ENCODE results near the gene FLAD1.

The FLAD1 gene

GRCh38 chr1:154993572-154994268 is 10.6 kb downstream of the FLAD1 start, which contains the start of gene LENEP:
Gene LENEP, plus strand, starts transcription at chr1:154993586. Its CDS starts 22 bp downstream, at chr1:154993608.
- CTCF ChIA-PET, result interaction anchor here (0.6 to 8.9 kb wide), 12 partner anchors 10 to 92 kb away, joined by 3 to 55 read pairs (median 4); partner anchors contain the start of genes FLAD1 and PYGO2

DNA sequence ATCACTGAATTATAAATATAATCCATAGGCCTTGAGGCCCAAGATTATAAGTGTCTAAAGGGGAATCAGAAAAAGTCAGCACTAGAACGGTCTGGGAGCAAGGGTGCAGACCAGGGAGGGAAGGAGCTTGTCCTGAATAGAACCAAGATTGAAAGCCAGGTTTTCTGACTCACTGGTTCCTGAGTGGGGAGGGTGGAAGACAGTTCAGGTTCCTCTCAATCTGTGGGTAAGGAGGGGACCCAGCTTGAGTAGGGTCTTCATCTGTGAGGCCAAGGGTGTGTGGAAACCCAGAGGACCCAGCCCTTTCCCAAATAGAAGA is 11.1 kb downstream of the FLAD1 start:
- TF ChIP-seq ZNF600 (tag by site-specific recombination; IDR thresholded peaks at IDR 0.05) (peak; percentile 49; the same call in 1 of the 2 replicates), HOXA7 (CRISPR knock-in tag; IDR thresholded peaks at IDR 0.05; ENCODE audit: borderline replicate concordance) (no peak)
- TF ChIP-seq, protein P1, sequence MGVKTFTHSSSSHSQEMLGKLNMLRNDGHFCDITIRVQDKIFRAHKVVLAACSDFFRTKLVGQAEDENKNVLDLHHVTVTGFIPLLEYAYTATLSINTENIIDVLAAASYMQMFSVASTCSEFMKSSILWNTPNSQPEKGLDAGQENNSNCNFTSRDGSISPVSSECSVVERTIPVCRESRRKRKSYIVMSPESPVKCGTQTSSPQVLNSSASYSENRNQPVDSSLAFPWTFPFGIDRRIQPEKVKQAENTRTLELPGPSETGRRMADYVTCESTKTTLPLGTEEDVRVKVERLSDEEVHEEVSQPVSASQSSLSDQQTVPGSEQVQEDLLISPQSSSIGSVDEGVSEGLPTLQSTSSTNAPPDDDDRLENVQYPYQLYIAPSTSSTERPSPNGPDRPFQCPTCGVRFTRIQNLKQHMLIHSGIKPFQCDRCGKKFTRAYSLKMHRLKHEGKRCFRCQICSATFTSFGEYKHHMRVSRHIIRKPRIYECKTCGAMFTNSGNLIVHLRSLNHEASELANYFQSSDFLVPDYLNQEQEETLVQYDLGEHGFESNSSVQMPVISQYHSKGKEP (tag by site-specific recombination; IDR thresholded peaks at IDR 0.05), result no peak
- peaks cover 0 to 23% of the 10 kb centered on the region in 2 experiments; a peak in 2 of 3 replicates for H3K36me3 ChIP-seq (ENCODE audit: control insufficient read depth in 2 of 2, insufficient read depth in 1 of 2, low read length in 2 of 2)
- ChIA-PET POLR2A (interaction anchor here (0.8 to 3.3 kb wide), 11 partner anchors 11 to 338 kb away, joined by 3 to 28 read pairs (median 4); partner anchors contain the start of genes FLAD1, PBXIP1 and PYGO2), CTCF (interaction anchor here (0.6 to 8.9 kb wide), 11 partner anchors 11 to 91 kb away, joined by 3 to 55 read pairs (median 4); partner anchors contain the start of genes FLAD1 and PYGO2)
- H3K9me3 ChIP-seq (ENCODE audit: control insufficient read depth, insufficient read depth, low read depth, low read length), result no peaks in the 10 kb centered on the region
- no peaks in the 10 kb centered on the region for H3K4me1 ChIP-seq (ENCODE audit: control insufficient read depth, insufficient read depth, low read length)
- H3K27ac ChIP-seq (ENCODE audit: extremely low read depth, low read depth, low read length), result no peak overlapping the region
- H3K4me3 ChIP-seq (ENCODE audit: low read depth, low read length), result no peak overlapping the region

More at GRCh38 chr1:154993572-154994268, 10.6 kb downstream of the FLAD1 start, which contains the start of gene LENEP:
- POLR2A ChIA-PET, result interaction anchor here (0.8 to 3.3 kb wide), 13 partner anchors 10 to 338 kb away, joined by 3 to 28 read pairs (median 4); partner anchors contain the start of genes CKS1B, FLAD1, PBXIP1 and PYGO2
- TF ChIP-seq ZNF792 (tag by site-specific recombination; IDR thresholded peaks at IDR 0.05) (no peak), ZFHX2 (tag by site-specific recombination; conservative IDR thresholded peaks at IDR 0.05) (peak; percentile 43), ZNF239 (tag by site-specific recombination; IDR thresholded peaks at IDR 0.05) (no peak), ZSCAN18 (tag by site-specific recombination; IDR thresholded peaks at IDR 0.05) (no peak), EGR2 (tag by site-specific recombination; IDR thresholded peaks at IDR 0.05; ENCODE audit: low read depth) (0 out of 2 replicates have a peak, but pooled peaks have one; percentile 25)
- TF ChIP-seq, protein P2, sequence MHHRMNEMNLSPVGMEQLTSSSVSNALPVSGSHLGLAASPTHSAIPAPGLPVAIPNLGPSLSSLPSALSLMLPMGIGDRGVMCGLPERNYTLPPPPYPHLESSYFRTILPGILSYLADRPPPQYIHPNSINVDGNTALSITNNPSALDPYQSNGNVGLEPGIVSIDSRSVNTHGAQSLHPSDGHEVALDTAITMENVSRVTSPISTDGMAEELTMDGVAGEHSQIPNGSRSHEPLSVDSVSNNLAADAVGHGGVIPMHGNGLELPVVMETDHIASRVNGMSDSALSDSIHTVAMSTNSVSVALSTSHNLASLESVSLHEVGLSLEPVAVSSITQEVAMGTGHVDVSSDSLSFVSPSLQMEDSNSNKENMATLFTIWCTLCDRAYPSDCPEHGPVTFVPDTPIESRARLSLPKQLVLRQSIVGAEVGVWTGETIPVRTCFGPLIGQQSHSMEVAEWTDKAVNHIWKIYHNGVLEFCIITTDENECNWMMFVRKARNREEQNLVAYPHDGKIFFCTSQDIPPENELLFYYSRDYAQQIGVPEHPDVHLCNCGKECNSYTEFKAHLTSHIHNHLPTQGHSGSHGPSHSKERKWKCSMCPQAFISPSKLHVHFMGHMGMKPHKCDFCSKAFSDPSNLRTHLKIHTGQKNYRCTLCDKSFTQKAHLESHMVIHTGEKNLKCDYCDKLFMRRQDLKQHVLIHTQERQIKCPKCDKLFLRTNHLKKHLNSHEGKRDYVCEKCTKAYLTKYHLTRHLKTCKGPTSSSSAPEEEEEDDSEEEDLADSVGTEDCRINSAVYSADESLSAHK (tag by site-specific recombination; IDR thresholded peaks at IDR 0.05), result no peak
- Histone ChIP-seq H3K4me1 (ENCODE audit: control insufficient read depth, insufficient read depth, low read length) (no peaks in the 10 kb centered on the region), H3K4me3 (ENCODE audit: low read depth, low read length) (no peak within 1 kb of the TSS), H3K9me3 (ENCODE audit: control insufficient read depth, insufficient read depth, low read depth, low read length) (no peaks in the 10 kb centered on the region), H3K36me3 (ENCODE audit: control insufficient read depth in 2 of 2, insufficient read depth in 1 of 2, low read length in 2 of 2) (peaks cover 0 to 28% of the 10 kb centered on the region in 2 experiments; a peak in 2 of 3 replicates), H3K27ac (ENCODE audit: extremely low read depth, low read depth, low read length) (no peak within 1 kb of the TSS)

- ChIA-PET CTCF (interaction anchor here (0.6 to 8.9 kb wide), 13 partner anchors 9 to 91 kb away, joined by 3 to 55 read pairs (median 4); partner anchors contain the start of genes FLAD1, PBXIP1, PYGO2 and SHC1), POLR2A (interaction anchor here (0.6 to 3.3 kb wide), 11 partner anchors 9 to 50 kb away, joined by 3 to 28 read pairs (median 4); partner anchors contain the start of genes FLAD1, PBXIP1, PYGO2 and SHC1)
- TF ChIP-seq FEZF1 (tag by site-specific recombination; IDR thresholded peaks at IDR 0.05) (no peak), SCRT2 (tag by site-specific recombination; IDR thresholded peaks at IDR 0.05) (no peak), ZNF626 (tag by site-specific recombination; IDR thresholded peaks at IDR 0.05) (no peak), ZNF514 (tag by site-specific recombination; IDR thresholded peaks at IDR 0.05) (no peak), ZNF76 (tag by site-specific recombination; IDR thresholded peaks at IDR 0.05; ENCODE audit: borderline replicate concordance, low read depth) (no peak), PRDM1 (tag by site-specific recombination; IDR thresholded peaks at IDR 0.05) (no peak), REST (tag by site-specific recombination; IDR thresholded peaks at IDR 0.05) (no peak), ZFP41 (tag by site-specific recombination; IDR thresholded peaks at IDR 0.05; ENCODE audit: borderline replicate concordance) (no peak), ZNF114 (tag by site-specific recombination; IDR thresholded peaks at IDR 0.05) (no peak), KLF8 (tag by site-specific recombination; IDR thresholded peaks at IDR 0.05) (no peak), ZNF530 (tag by site-specific recombination; IDR thresholded peaks at IDR 0.05; ENCODE audit: low read depth) (no peak)
- H3K27ac ChIP-seq (ENCODE audit: extremely low read depth, low read depth, low read length), result no peak overlapping the region
- peaks cover 0 to 20% of the 10 kb centered on the region in 2 experiments; a peak in 2 of 3 replicates for H3K36me3 ChIP-seq (ENCODE audit: control insufficient read depth in 2 of 2, insufficient read depth in 1 of 2, low read length in 2 of 2)
- H3K9me3 ChIP-seq (ENCODE audit: control insufficient read depth, insufficient read depth, low read depth, low read length), result no peaks in the 10 kb centered on the region
- H3K4me1 ChIP-seq (ENCODE audit: control insufficient read depth, insufficient read depth, low read length), result peaks cover under 1% of the 10 kb centered on the region; the same call in 1 of the 2 replicates
- no peak overlapping the region for H3K4me3 ChIP-seq (ENCODE audit: low read depth, low read length)
Measured at GRCh38 chr1:154994591-154994990, 11.4 kb downstream of the FLAD1 start.

All from HEK293 (cell line).